ENCODE data around the gene DSCAM. TPM values are rescaled to one million over a fixed set of nuclear protein-coding genes. Genes with fewer than 3 reads are reported as not detected.

Gene DSCAM
- total RNA-seq, 1 donor, result not detected

GRCh38 chr21:40622531-40622930, 224.4 kb downstream of the DSCAM start:
- no peak for TF ChIP-seq CTCF (IDR thresholded peaks at IDR 0.05; ENCODE audit: insufficient read depth, low read length)
- H3K4me3 ChIP-seq (ENCODE audit: low read depth, low read length), result no peak overlapping the region
- DNase-seq (ENCODE audit: low read depth), result no peak

DNA sequence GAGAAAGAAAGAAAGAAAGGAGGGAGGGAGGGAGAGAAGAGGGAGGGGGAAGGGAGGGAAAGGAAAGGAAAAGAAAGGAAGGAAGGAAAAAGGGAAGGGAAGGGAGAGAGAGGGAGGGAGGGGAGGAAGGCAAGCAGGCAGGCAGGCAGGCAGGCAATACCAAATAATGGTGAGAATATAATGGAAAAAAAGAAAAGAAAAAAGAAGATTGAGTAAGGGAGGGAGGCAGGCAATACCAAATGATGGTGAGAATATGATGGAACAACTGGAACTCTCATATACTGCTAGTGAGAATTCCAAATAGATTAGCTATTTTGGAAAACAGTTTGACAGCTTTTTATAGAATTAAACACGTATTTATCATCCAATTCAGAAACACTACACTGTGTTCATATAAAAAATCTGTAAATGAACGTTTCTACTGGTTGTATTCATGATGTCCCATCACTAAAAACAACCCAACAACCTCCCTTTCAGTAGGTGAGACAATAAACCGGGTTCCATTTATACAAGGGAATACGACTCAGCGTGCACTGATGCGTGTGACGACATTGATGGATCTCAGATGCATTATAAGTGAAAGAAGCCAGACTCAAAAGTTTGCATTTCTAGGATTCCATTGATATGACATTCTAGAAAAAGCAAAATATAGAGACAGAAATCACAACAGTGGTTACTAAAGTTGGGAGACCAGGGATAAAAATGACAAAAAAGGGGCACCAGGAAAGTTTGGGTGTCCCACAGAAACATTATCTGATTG, 226.4 kb downstream of the DSCAM start:
- no peak overlapping the region for H3K4me3 ChIP-seq (ENCODE audit: low read depth, low read length)
- DNase-seq (ENCODE audit: low read depth), result no peak
- TF ChIP-seq CTCF (IDR thresholded peaks at IDR 0.05; ENCODE audit: insufficient read depth, low read length), result no peak

DNA sequence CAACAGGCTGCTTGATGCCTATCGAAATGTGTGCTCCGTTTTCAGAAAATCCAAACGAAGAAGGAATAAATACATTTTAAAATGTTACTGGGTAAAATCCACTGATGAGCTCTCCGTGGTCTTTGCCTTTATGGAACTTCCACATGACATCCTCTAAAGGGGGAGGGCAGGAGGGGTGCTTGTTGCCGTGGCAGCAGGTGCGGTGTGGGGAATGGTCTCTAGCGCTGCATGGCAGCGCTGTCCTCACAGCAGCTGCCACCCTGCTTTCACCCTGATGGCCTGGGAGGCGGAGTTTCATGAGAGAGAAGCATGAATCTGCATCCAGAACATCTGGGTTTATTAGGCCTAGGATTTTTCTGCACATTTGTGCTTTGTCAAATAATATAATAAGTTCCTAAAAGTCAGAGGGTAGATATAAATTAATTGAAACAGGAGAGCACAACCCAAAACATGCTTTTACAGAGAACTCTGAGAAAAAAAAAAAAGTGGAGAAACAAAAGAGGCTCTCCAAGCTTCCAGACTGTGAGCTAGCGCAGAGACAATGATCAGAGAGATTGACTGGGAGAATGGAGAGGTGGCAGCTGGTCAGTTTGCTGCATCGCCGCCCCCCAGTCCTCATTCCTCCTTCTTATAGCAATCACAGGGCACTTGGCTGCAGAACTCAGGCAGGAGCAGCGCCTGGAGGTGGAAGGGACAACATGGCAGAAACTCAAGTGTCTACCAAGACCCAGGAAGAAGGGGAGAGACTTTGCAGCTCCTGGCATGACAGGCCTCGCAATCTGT, 228.6 kb downstream of the DSCAM start:
- H3K4me3 ChIP-seq (ENCODE audit: low read depth, low read length), result no peak overlapping the region
- no peak for DNase-seq (ENCODE audit: low read depth)
- no peak for TF ChIP-seq CTCF (IDR thresholded peaks at IDR 0.05; ENCODE audit: insufficient read depth, low read length)

DNA sequence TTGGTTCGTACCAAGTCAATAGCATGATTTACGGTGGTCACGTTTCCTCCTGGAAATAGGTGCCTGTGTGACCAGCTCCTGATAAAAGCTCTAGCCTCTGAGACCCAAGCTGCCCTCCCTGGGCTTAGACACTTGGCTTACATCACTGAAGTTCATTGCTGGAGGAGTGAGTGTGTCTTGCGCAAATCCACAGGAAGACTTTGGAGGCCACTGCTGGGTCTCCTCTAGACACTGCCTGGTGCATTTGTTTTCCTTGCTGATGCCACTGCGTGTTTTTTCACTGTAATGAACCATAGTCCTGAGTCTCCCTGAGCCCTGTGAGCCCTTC, 230.6 kb downstream of the DSCAM start:
- no peak overlapping the region for H3K4me3 ChIP-seq (ENCODE audit: low read depth, low read length)
- no peak for DNase-seq (ENCODE audit: low read depth)
- TF ChIP-seq CTCF (IDR thresholded peaks at IDR 0.05; ENCODE audit: insufficient read depth, low read length), result no peak

DNA sequence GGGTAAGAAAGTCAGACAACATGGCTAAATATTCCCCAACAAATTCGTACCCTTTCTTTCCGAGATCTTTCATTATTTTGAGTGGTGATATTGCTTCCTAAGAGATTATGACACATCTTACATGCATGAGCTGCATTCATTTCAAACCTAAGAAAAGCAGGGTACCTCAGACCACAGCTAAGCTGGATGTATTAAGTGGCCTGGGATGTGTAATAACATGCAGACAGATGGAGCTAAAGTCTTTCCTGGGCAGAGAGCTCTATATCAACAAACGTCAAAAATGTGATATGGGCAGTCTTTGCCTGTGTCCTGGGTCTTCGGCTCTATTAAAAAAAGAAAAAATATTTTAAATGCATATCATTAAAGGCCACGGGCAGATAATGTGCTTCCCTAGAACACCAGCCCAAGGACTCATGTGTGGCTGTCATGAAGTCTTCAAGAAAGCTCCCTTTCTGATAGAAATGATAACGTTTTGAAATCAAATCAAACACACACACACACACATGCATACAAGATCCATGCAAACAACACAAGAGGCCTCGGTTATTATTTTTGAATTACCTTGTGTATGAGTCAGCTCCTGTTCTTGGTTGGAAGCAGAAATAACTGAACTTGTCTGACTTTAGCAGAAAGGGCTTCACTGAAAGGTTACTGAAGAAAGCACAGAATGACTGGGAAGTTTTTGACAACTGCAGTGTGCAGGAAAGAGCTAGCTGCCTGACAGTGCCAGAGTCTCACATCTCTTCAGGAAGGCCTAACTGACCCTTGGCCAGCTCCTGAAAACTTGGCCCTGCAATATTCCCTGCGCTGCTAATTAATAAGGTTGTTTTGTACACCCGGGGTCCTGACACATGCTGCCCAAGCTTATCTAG, 231.2 kb downstream of the DSCAM start:
- no peak for TF ChIP-seq CTCF (IDR thresholded peaks at IDR 0.05; ENCODE audit: insufficient read depth, low read length)
- H3K4me3 ChIP-seq (ENCODE audit: low read depth, low read length), result no peak overlapping the region
- no peak for DNase-seq (ENCODE audit: low read depth)

GRCh38 chr21:40613546-40614030, 233.4 kb downstream of the DSCAM start:
- no peak for DNase-seq (ENCODE audit: low read depth)
- no peak for TF ChIP-seq CTCF (IDR thresholded peaks at IDR 0.05; ENCODE audit: insufficient read depth, low read length)
- no peak overlapping the region for H3K4me3 ChIP-seq (ENCODE audit: low read depth, low read length)
